GM12872 (cell line): ENCODE data around the gene MPO.

Experiments used
- TF ChIP-seq, protein P1 (sequence below): IDR thresholded peaks from 3 replicates; pipeline ENCODE4 v1.5.1; 2011; ENCODE audit warnings: low read depth, mild to moderate bottlenecking, low read length, moderate library complexity; ENCODE audit not compliant: insufficient read depth

MPO gene

GRCh38 chr17:58317421-58318064 is 36.8 kb upstream of the MPO start:
- TF ChIP-seq, protein P1, sequence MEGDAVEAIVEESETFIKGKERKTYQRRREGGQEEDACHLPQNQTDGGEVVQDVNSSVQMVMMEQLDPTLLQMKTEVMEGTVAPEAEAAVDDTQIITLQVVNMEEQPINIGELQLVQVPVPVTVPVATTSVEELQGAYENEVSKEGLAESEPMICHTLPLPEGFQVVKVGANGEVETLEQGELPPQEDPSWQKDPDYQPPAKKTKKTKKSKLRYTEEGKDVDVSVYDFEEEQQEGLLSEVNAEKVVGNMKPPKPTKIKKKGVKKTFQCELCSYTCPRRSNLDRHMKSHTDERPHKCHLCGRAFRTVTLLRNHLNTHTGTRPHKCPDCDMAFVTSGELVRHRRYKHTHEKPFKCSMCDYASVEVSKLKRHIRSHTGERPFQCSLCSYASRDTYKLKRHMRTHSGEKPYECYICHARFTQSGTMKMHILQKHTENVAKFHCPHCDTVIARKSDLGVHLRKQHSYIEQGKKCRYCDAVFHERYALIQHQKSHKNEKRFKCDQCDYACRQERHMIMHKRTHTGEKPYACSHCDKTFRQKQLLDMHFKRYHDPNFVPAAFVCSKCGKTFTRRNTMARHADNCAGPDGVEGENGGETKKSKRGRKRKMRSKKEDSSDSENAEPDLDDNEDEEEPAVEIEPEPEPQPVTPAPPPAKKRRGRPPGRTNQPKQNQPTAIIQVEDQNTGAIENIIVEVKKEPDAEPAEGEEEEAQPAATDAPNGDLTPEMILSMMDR: peak; percentile 90

GRCh38 chr17:58316260-58316960 is 35.7 kb upstream of the MPO start:
- TF ChIP-seq, protein P1: no peak

- TF ChIP-seq, protein P1: no peak
These were observed 35.0 kb upstream of the MPO start for GRCh38 chr17:58315750-58316149.

DNA sequence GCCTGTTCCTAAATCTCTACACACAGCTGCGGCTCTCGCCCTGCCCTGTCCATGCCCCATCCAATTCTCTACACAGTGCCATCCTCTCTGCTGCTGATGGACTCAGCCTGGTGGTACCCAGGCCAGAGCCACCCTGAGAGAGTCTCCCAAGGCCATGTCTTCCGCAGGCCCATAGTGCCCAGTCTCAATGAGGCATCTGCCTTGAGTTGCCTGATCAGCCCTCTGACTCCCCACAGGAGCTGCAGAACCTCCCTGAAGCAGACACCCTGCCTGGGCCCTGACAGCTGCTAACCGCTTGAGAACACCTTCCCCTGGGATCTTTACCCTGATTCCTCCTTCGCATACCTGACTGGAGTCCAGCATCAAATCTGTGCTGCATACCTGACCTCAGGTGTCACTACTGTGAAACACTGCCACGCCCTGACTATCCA is 34.6 kb upstream of the MPO start:
- TF ChIP-seq, protein P1: no peak

DNA sequence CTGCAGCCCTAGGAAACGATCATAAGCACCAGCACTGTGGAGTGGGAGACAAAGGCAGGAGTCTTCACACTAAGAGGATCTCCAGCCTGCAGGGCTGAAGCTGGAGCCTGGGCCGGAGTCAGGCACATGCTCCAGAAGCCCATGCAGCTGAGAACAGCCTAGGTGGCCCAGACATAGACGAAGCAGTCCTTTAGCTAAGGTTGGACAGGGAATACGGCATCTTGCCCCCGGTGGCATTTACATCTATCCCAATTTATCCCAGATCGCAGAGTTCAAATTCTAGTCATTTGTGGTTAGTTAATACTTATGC is 33.9 kb upstream of the MPO start:
- TF ChIP-seq, protein P1: no peak

- TF ChIP-seq, protein P1: no peak
These were observed 33.3 kb upstream of the MPO start for GRCh38 chr17:58313815-58314705.

DNA sequence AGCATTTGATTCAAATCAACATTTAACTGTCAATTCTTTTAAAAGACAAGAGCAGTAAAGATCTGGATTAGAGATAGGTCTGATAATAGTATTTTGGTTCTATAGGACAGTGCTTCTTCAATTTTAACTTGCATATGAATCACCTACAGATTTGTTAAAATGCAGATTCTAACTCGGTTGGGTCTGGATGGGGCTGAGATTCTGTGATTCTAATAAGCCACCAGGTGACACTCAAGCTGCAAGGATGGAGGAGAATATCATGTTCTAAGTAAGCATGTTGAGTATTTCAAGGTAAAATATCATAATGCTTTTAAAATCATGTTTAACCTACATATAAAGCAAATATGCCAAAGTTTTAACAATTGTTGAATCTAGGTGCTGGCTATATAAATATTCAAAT is 32.1 kb upstream of the MPO start:
- TF ChIP-seq, protein P1: no peak
